SK-N-SH treated with all-trans-retinoic acid at 6 μM for 48 hours (cell line): Measurements from ENCODE around the gene AMY1B.
"Not testable (repeated sequence)": the region's sequence is repeated elsewhere in the genome, so short reads cannot be mapped to it uniquely, and the experiment has no call there.

Experiments used
- ATAC-seq: fragments of 200-7000 bp; cut with Tn5 transposase; 3 replicates; pipeline ENCODE4 v1.9.1; 2020; ENCODE audit warnings: mild to moderate bottlenecking, moderate library complexity

The AMY1B gene

DNA sequence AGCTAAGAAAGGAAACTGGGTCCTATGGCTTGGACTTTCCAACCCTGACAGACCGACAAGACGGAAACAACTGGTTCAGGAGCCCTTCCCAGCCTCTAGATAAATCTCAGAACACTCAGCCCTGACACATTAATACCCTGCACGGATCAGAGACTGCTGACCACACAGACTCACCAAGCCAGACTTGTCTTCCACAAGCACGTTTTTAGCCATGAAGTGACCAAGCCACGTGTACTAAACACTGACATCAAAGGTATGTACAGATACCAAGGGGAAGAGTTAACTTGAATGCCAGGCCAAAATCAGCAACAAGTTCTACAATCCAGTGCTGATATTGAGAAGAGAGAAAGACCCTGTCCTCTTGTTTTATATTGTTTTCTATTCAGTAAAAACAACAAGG is at the start of gene AMY1B:
AMY1B (minus strand) TSS at position 101 of the 400 bp plus-strand sequence. CDS start 571 bp downstream, outside the sequence.
- not testable (repeated sequence) for ATAC-seq

GRCh38 chr1:103745040-103745439 is 49.0 kb upstream of the AMY1B start:
- not testable (repeated sequence) for ATAC-seq

DNA sequence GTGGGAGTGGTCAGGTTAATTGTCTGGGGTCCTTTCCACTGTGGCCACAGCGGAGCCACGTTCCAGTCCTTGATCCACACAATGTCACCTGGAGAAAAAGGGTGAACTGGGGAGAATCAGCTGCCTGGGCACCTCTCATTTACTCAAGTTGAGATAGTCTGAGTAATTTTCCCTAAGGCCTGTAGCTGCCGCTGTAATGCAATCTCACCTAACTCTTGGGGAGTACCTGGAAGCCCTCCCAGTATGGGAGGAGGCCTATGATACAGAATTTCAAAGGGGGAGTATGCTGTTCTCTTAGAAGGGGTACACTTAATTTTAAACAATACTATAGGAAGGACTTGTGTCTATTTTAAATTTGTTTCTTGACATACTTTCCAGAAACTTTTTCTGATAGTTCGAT is 48.4 kb upstream of the AMY1B start:
- ATAC-seq, result not testable (repeated sequence)

GRCh38 chr1:103738031-103738430 is 42.0 kb upstream of the AMY1B start:
- ATAC-seq, result not testable (repeated sequence)

GRCh38 chr1:103735334-103735733 is 39.3 kb upstream of the AMY1B start:
- ATAC-seq, result not testable (repeated sequence)

- not testable (repeated sequence) for ATAC-seq
Observed at GRCh38 chr1:103721473-103721872, 25.5 kb upstream of the AMY1B start.

GRCh38 chr1:103717404-103717803 is 21.4 kb upstream of the AMY1B start:
- ATAC-seq, result not testable (repeated sequence)

- ATAC-seq, result not testable (repeated sequence)
Observed at GRCh38 chr1:103710381-103710780, 14.4 kb upstream of the AMY1B start.

- not testable (repeated sequence) for ATAC-seq
Observed at GRCh38 chr1:103707670-103708069, 11.7 kb upstream of the AMY1B start.

GRCh38 chr1:103701256-103701655 is 5.2 kb upstream of the AMY1B start:
- ATAC-seq, result not testable (repeated sequence)

- ATAC-seq, result not testable (repeated sequence)
Observed at GRCh38 chr1:103700669-103701068, 4.7 kb upstream of the AMY1B start.

DNA sequence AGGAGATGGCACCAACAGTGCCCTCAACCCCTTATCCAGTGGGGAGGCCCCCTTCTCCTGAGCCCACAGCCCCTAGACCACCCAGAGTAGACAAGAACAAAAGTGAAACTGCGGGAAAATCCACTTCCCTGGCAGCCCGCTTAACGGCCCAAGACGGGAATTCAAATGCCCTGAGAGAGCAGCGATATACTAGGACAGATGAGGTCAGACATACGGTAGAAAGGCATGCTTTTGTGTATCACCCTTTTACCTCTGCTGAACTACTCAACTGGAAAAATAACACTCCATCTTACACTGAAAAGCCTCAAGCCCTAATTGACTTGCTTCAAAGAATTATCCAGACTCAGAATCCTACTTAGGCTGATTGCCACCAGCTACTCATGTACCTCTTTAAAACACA is 1.4 kb upstream of the AMY1B start:
- ATAC-seq, result not testable (repeated sequence)

DNA sequence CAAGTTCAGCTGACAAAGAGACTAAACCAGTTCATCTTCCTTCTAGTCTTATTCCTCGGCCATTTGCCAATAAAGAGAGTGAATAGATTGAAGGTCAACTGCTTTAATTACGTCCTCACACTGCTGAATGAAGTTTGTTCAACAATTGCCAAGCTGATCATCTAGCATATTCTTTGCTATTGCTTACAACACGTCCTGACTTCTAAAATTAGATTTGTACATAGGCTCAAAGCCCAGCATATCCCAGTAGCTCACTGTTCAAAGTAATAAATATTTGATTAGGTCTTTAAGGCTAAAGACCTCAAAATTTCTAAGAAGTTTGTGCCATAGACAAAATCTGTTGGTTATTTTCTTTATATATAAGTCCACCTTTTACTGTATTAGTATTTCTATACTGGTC is 19.7 kb downstream of the AMY1B start:
- not testable (repeated sequence) for ATAC-seq

GRCh38 chr1:103655460-103655859 is 40.5 kb downstream of the AMY1B start, which contains the start of gene AMY1A:
TSS of gene AMY1A (plus strand) at chr1:103655760. CDS start at chr1:103656331, 571 bp downstream.
- not testable (repeated sequence) for ATAC-seq

DNA sequence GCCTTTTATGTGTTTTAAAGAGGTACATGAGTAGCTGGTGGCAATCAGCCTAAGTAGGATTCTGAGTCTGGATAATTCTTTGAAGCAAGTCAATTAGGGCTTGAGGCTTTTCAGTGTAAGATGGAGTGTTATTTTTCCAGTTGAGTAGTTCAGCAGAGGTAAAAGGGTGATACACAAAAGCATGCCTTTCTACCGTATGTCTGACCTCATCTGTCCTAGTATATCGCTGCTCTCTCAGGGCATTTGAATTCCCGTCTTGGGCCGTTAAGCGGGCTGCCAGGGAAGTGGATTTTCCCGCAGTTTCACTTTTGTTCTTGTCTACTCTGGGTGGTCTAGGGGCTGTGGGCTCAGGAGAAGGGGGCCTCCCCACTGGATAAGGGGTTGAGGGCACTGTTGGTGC is 41.9 kb downstream of the AMY1B start:
- ATAC-seq, result not testable (repeated sequence)

GRCh38 chr1:103650889-103651288 is 45.1 kb downstream of the AMY1B start:
- ATAC-seq, result not testable (repeated sequence)

GRCh38 chr1:103650305-103650704 is 45.7 kb downstream of the AMY1B start:
- ATAC-seq, result not testable (repeated sequence)

DNA sequence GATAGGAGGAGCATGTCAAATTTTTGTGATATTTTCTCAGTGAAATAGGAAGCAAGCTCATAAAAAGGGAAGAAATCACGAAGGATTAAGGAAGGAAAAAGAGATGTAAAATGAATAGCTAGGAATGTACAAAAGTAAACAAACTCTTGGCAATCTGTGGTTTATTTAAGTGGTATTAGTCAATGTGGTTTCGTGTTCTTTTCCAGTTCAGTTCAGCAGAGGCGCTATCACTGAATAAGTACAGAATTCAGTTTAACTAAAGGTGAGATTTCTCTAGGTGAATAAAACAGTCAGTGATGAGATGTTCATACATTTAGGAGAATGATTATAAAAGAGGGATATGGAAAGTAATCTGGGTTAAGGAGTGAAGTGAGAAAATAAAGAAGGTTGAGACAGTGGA is 52.1 kb downstream of the AMY1B start:
- not testable (repeated sequence) for ATAC-seq

- ATAC-seq, result not testable (repeated sequence)
Observed at GRCh38 chr1:103641194-103641593, 54.8 kb downstream of the AMY1B start.
